Loucy (cell line): ENCODE data around the gene CYGB.

Experiments
- CTCF ChIP-seq: fragments of 200-600 bp; sonication (generic); conservative IDR thresholded peaks from 2 replicates; pipeline ENCODE4 v1.5.1; 2014; ENCODE audit warnings: mild to moderate bottlenecking, antibody characterized with exemption, low read length
- EZH2phosphoT487 ChIP-seq: fragments of 200-600 bp; IDR thresholded peaks from 2 replicates; pipeline ENCODE4 v1.6.1; 2018; ENCODE audit warnings: antibody characterized with exemption, mild to moderate bottlenecking, moderate library complexity, borderline replicate concordance

DNA sequence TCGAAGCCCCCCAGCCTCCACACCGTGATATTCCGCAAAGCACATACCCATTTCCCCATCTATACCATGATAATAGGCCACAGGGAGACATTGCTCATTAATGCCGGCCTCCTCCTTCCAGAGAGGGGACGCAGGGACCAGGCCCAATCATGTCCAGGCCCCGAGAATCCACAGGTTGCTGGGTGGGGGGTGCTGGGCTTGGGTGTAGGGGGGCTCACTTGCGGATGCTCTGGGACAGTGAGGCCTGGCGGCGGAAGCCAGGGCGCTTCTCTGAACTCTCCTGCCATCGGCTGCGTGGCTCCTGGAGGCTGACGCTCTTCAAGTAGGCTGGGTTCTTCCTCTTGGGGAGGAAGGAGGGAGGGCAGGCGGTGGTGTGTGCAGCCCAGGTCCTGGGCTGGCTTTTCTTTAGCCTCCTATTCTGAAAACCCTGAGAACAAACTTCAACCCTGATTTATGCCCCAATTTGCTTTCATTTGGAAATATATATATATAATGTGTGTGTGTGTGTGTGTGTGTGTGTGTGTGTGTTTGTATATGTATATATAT, 57.9 kb downstream of the CYGB start:
- TF ChIP-seq CTCF (no peak), EZH2phosphoT487 (no peak)
